GM12892 (cell line): ENCODE data around the gene OTC.

ENCODE experiments used
- POLR2A ChIP-seq: IDR thresholded peaks from 2 replicates; pipeline ENCODE4 v1.6.1; 2011; ENCODE audit warnings: low read depth, low read length, control low read depth
- POLR2AphosphoS5 ChIP-seq: IDR thresholded peaks from 2 replicates; pipeline ENCODE4 v1.6.1; 2011; ENCODE audit warnings: low read depth, low read length, control low read depth
- TAF1 ChIP-seq: IDR thresholded peaks from 2 replicates; pipeline ENCODE4 v1.6.1; 2011; ENCODE audit warnings: low read depth, mild to moderate bottlenecking, control low read depth, low read length, borderline replicate concordance

DNA sequence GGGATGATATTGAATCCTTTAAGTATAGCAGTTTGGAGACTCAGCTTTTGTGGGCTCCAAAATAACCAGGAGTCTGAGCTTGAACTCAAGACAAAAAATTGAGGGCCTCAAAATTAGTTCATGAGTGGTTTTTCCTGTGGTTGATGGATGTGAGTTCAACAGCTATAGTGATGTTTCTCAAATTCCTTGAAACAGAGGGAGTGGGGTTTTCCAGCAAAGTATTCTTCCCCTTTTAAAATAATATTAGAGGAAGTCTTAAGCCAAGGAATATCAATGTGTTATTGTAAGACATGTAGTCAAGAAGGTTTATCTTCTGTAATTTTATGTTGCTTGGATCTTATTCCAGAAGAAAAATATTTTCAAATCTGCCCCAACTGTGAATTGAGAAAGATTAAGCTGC lies 10.6 kb downstream of the OTC start:
- TF ChIP-seq POLR2AphosphoS5, result no peak
- TF ChIP-seq TAF1, result no peak
- TF ChIP-seq POLR2A, result no peak
